OCI-LY1 (cell line): ENCODE measurements around the gene RTRAF.

Experiments used
- CTCF ChIP-seq: fragments of 200-600 bp; sonication (generic), shearing (Covaris generic); IDR thresholded peaks from 2 replicates; pipeline ENCODE4 v1.5.1; 2017; ENCODE audit warnings: mild to moderate bottlenecking, antibody characterized with exemption, low read length, moderate library complexity, mixed read lengths
- EZH2 ChIP-seq: fragments of 200-600 bp; sonication (generic), shearing (Covaris generic); IDR thresholded peaks from 2 replicates; pipeline ENCODE4 v1.8.0; 2017; ENCODE audit warnings: borderline replicate concordance, mixed run types, mild to moderate bottlenecking, antibody characterized with exemption, low read length, moderate library complexity, mixed read lengths

GRCh38 chr14:51950007-51950406 is 39.3 kb upstream of the RTRAF start:
- TF ChIP-seq CTCF (no peak), EZH2 (no peak)
